ENCODE data around the gene WSB2. TPM values are rescaled to one million over a fixed set of nuclear protein-coding genes. Genes with fewer than 3 reads are reported as not detected.

The WSB2 gene
- total and polyA plus RNA-seq, 2 of the 8 experiments (the other 6 are each of a cell fraction or from before 2014, with no cell fraction given) = 47.5 to 58.2 TPM

GRCh38 chr12:118107694-118108093, 46.7 kb upstream of the WSB2 start:
- no peak overlapping the region for H3K14ac ChIP-seq (ENCODE audit: insufficient read length)
- H3K79me2 ChIP-seq (ENCODE audit: control insufficient read depth in 1 of 2, insufficient read depth in 2 of 2, low read length in 2 of 2) = peaks cover 0 to 10% of the 10 kb centered on the region in 2 experiments; a peak in 3 of 4 replicates
- ChIA-PET CTCF (ENCODE audit: partially characterized antibody) (interaction anchor here (0.6 to 1.9 kb wide), 3 partner anchors 10 to 18 kb away, joined by 3 to 6 read pairs (median 4); no protein-coding TSS in a partner anchor), POLR2A (ENCODE audit: partially characterized antibody) (interaction anchor here (1.1 to 3.5 kb wide), 7 partner anchors 9 to 44 kb away, joined by 3 to 14 read pairs (median 5); no protein-coding TSS in a partner anchor)
- H2AK5ac ChIP-seq (ENCODE audit: low read depth, low read length) = no peak overlapping the region
- WGBS, 2 experiments (ENCODE audit: extremely low coverage in 1 of 2, insufficient coverage in 1 of 2, insufficient read length in 1 of 2, insufficient replicate concordance in 2 of 2, low coverage in 1 of 2, low lambda C conversion rate in 2 of 2, missing lambda C conversion rate in 1 of 2) = 94% methylated on average over 8 of the region's 8 CpGs; no CpG with 5 or more reads in 1 of the 2 experiments
- H3K9me3 ChIP-seq (ENCODE audit: insufficient read depth in 2 of 2, low read depth in 1 of 2, low read length in 1 of 2) = no peaks in the 10 kb centered on the region
- no peaks in the 10 kb centered on the region for H3K79me1 ChIP-seq (ENCODE audit: low read depth, low read length)
- H3K4me1 ChIP-seq (replicated peaks in 1 of 4; ENCODE audit: control insufficient read depth in 3 of 4, insufficient read depth in 4 of 4, low read length in 3 of 4) = no peaks in the 10 kb centered on the region; a peak in 1 of 7 replicates
- H3K4me2 ChIP-seq (ENCODE audit: insufficient read depth in 1 of 2, low read depth in 2 of 2, low read length in 2 of 2) = no peak overlapping the region
- H3K36me3 ChIP-seq (ENCODE audit: control insufficient read depth in 2 of 4, insufficient read depth in 4 of 4, low read length in 3 of 4) = no peaks in the 10 kb centered on the region
- 0 out of 2 replicates have a peak overlapping the region, but pooled peaks have one; percentile 35 for H2BK12ac ChIP-seq (ENCODE audit: low read depth, low read length)
- H3K18ac ChIP-seq (ENCODE audit: extremely low read depth, low read length) = no peak overlapping the region
- H2BK20ac ChIP-seq (ENCODE audit: low read length) = no peak overlapping the region
- no peak overlapping the region for H3K56ac ChIP-seq (replicated peaks; ENCODE audit: insufficient read length, low read depth, low read length)
- H3K23ac ChIP-seq (ENCODE audit: insufficient read length) = no peak overlapping the region
- H3K27me3 ChIP-seq (replicated peaks in 1 of 4; ENCODE audit: control insufficient read depth in 3 of 4, extremely low read depth in 1 of 4, insufficient read depth in 3 of 4, low read length in 3 of 4) = no peaks in the 10 kb centered on the region
- no peak overlapping the region for H3K27ac ChIP-seq (ENCODE audit: low read depth, low read length)
- no peak overlapping the region for H4K91ac ChIP-seq (replicated peaks; ENCODE audit: insufficient read length, low read length)
- H2BK120ac ChIP-seq (replicated peaks; ENCODE audit: low read depth, low read length) = peak overlapping the region; percentile 72
- H4K8ac ChIP-seq (ENCODE audit: extremely low read depth, insufficient read depth, low read length) = no peak overlapping the region
- H3K4me3 ChIP-seq (ENCODE audit: extremely low read depth in 1 of 4, insufficient read depth in 2 of 4, low read depth in 3 of 4, low read length in 4 of 4) = no peak overlapping the region
- H4K20me1 ChIP-seq (replicated peaks in 1 of 2; ENCODE audit: control insufficient read depth in 1 of 2, insufficient read depth in 2 of 2, low read length in 2 of 2) = no peaks in the 10 kb centered on the region
- no peak overlapping the region for H4K5ac ChIP-seq (ENCODE audit: insufficient read length, low read depth, low read length)
- H3K4ac ChIP-seq (replicated peaks; ENCODE audit: insufficient read length, low read depth, low read length) = no peak overlapping the region
- H3K9ac ChIP-seq (replicated peaks in 1 of 4; ENCODE audit: extremely low read depth in 1 of 4, low read depth in 3 of 4, low read length in 3 of 4) = no peak overlapping the region
- H2BK15ac ChIP-seq (ENCODE audit: low read length) = no peak overlapping the region
- no peak overlapping the region for H2AFZ ChIP-seq (ENCODE audit: low read length)
- H2BK5ac ChIP-seq (ENCODE audit: low read depth, low read length) = no peak overlapping the region
- H3K23me2 ChIP-seq (ENCODE audit: low read depth, low read length) = peaks cover 3% of the 10 kb centered on the region; the same call in 1 of the 2 replicates
- FAIRE-seq (no peak), DNase-seq (ENCODE audit: low read depth in 1 of 2, low spot score in 2 of 2) (no peak)
- no peak for TF ChIP-seq BACH1 (IDR thresholded peaks at IDR 0.05; ENCODE audit: low read length)
- TF ChIP-seq CEBPB (IDR thresholded peaks at IDR 0.05; ENCODE audit: low read depth, low read length) = no peak
